ENCODE results near the gene DUSP1.

The DUSP1 gene

GRCh38 chr5:172766287-172767108 is 4.5 kb downstream of the DUSP1 start:
- H3K4me1 ChIP-seq (ENCODE audit: insufficient read depth, low read length) = peaks cover 3% of the 10 kb centered on the region; the same call in 1 of the 2 replicates
- 0 out of 2 replicates have a peak, but pooled peaks cover 3% of the 10 kb centered on the region for H3K36me3 ChIP-seq (ENCODE audit: insufficient read depth, low read length)
- H3K9ac ChIP-seq (ENCODE audit: low read depth, low read length) = no peak overlapping the region
- H3K9me3 ChIP-seq (ENCODE audit: control insufficient read depth, insufficient read depth, low read length) = no peaks in the 10 kb centered on the region; the same call in 1 of the 2 replicates

GRCh38 chr5:172765766-172766286 is 5.2 kb downstream of the DUSP1 start:
- H3K9me3 ChIP-seq (ENCODE audit: control insufficient read depth, insufficient read depth, low read length) = no peaks in the 10 kb centered on the region; the same call in 1 of the 2 replicates
- H3K36me3 ChIP-seq (ENCODE audit: insufficient read depth, low read length) = 0 out of 2 replicates have a peak, but pooled peaks cover 3% of the 10 kb centered on the region
- peak overlapping the region; percentile 61; the same call in 1 of the 2 replicates for H3K9ac ChIP-seq (ENCODE audit: low read depth, low read length)
- peaks cover 3% of the 10 kb centered on the region; the same call in 1 of the 2 replicates for H3K4me1 ChIP-seq (ENCODE audit: insufficient read depth, low read length)

- 0 out of 2 replicates have a peak, but pooled peaks cover 3% of the 10 kb centered on the region for H3K36me3 ChIP-seq (ENCODE audit: insufficient read depth, low read length)
- peak overlapping the region; percentile 61 for H3K9ac ChIP-seq (ENCODE audit: low read depth, low read length)
- peaks cover 3% of the 10 kb centered on the region; the same call in 1 of the 2 replicates for H3K4me1 ChIP-seq (ENCODE audit: insufficient read depth, low read length)
- no peaks in the 10 kb centered on the region; the same call in none of the 2 replicates for H3K9me3 ChIP-seq (ENCODE audit: control insufficient read depth, insufficient read depth, low read length)
Measured at GRCh38 chr5:172764861-172765765, 5.9 kb downstream of the DUSP1 start.

- H3K9ac ChIP-seq (ENCODE audit: low read depth, low read length) = no peak overlapping the region
- H3K4me1 ChIP-seq (ENCODE audit: insufficient read depth, low read length) = peaks cover 9% of the 10 kb centered on the region; the same call in 1 of the 2 replicates
- no peaks in the 10 kb centered on the region for H3K36me3 ChIP-seq (ENCODE audit: insufficient read depth, low read length)
- no peaks in the 10 kb centered on the region; the same call in none of the 2 replicates for H3K9me3 ChIP-seq (ENCODE audit: control insufficient read depth, insufficient read depth, low read length)
Measured at GRCh38 chr5:172763120-172763464, 7.9 kb downstream of the DUSP1 start.

- H3K9ac ChIP-seq (ENCODE audit: low read depth, low read length) = no peak overlapping the region
- peaks cover 10% of the 10 kb centered on the region; the same call in 1 of the 2 replicates for H3K4me1 ChIP-seq (ENCODE audit: insufficient read depth, low read length)
- no peaks in the 10 kb centered on the region; the same call in none of the 2 replicates for H3K9me3 ChIP-seq (ENCODE audit: control insufficient read depth, insufficient read depth, low read length)
- H3K36me3 ChIP-seq (ENCODE audit: insufficient read depth, low read length) = no peaks in the 10 kb centered on the region
Measured at GRCh38 chr5:172762214-172763119, 8.5 kb downstream of the DUSP1 start.

- Histone ChIP-seq H3K4me1 (ENCODE audit: insufficient read depth, low read length) (peaks cover 11% of the 10 kb centered on the region; the same call in 1 of the 2 replicates), H3K9ac (ENCODE audit: low read depth, low read length) (no peak overlapping the region), H3K9me3 (ENCODE audit: control insufficient read depth, insufficient read depth, low read length) (no peaks in the 10 kb centered on the region; the same call in none of the 2 replicates), H3K36me3 (ENCODE audit: insufficient read depth, low read length) (no peaks in the 10 kb centered on the region)
Measured at GRCh38 chr5:172760959-172761358, 10.0 kb downstream of the DUSP1 start.

GRCh38 chr5:172760136-172760535 is 10.9 kb downstream of the DUSP1 start:
- Histone ChIP-seq H3K4me1 (ENCODE audit: insufficient read depth, low read length) (peaks cover 11% of the 10 kb centered on the region; the same call in 1 of the 2 replicates), H3K36me3 (ENCODE audit: insufficient read depth, low read length) (no peaks in the 10 kb centered on the region), H3K9ac (ENCODE audit: low read depth, low read length) (no peak overlapping the region), H3K9me3 (ENCODE audit: control insufficient read depth, insufficient read depth, low read length) (no peaks in the 10 kb centered on the region; the same call in none of the 2 replicates)

- H3K9me3 ChIP-seq (ENCODE audit: control insufficient read depth, insufficient read depth, low read length) = no peaks in the 10 kb centered on the region; the same call in none of the 2 replicates
- H3K9ac ChIP-seq (ENCODE audit: low read depth, low read length) = no peak overlapping the region
- peaks cover 8% of the 10 kb centered on the region; the same call in 1 of the 2 replicates for H3K4me1 ChIP-seq (ENCODE audit: insufficient read depth, low read length)
- H3K36me3 ChIP-seq (ENCODE audit: insufficient read depth, low read length) = no peaks in the 10 kb centered on the region
Measured at GRCh38 chr5:172758834-172759149, 12.2 kb downstream of the DUSP1 start.

GRCh38 chr5:172758077-172758833 is 12.7 kb downstream of the DUSP1 start:
- H3K9ac ChIP-seq (ENCODE audit: low read depth, low read length) = no peak overlapping the region; the same call in 1 of the 2 replicates
- H3K36me3 ChIP-seq (ENCODE audit: insufficient read depth, low read length) = no peaks in the 10 kb centered on the region
- no peaks in the 10 kb centered on the region; the same call in none of the 2 replicates for H3K9me3 ChIP-seq (ENCODE audit: control insufficient read depth, insufficient read depth, low read length)
- peaks cover 8% of the 10 kb centered on the region; the same call in 1 of the 2 replicates for H3K4me1 ChIP-seq (ENCODE audit: insufficient read depth, low read length)

GRCh38 chr5:172757394-172758010 is 13.5 kb downstream of the DUSP1 start:
- Histone ChIP-seq H3K36me3 (ENCODE audit: insufficient read depth, low read length) (no peaks in the 10 kb centered on the region), H3K4me1 (ENCODE audit: insufficient read depth, low read length) (peaks cover 8% of the 10 kb centered on the region; the same call in 1 of the 2 replicates), H3K9me3 (ENCODE audit: control insufficient read depth, insufficient read depth, low read length) (no peaks in the 10 kb centered on the region; the same call in none of the 2 replicates), H3K9ac (ENCODE audit: low read depth, low read length) (no peak overlapping the region)

- H3K9ac ChIP-seq (ENCODE audit: low read depth, low read length) = no peak overlapping the region
Measured at GRCh38 chr5:172756764-172757393, 14.1 kb downstream of the DUSP1 start.

More at GRCh38 chr5:172756764-172757393, 14.1 kb downstream of the DUSP1 start:
- H3K9me3 ChIP-seq (ENCODE audit: control insufficient read depth, insufficient read depth, low read length) = no peaks in the 10 kb centered on the region; the same call in 1 of the 2 replicates
- H3K4me1 ChIP-seq (ENCODE audit: insufficient read depth, low read length) = peaks cover 8% of the 10 kb centered on the region; the same call in 1 of the 2 replicates
- no peaks in the 10 kb centered on the region for H3K36me3 ChIP-seq (ENCODE audit: insufficient read depth, low read length)

Measured in ES-I3 (cell line).